Activated CD4-positive, CD25-positive, alpha-beta regulatory T cell treated with anti-CD3 and anti-CD28 coated beads, Interleukin-2, amount 50 U/mL, for 72 hours (primary cell): ENCODE data around the gene PPP1R8.
"Not testable (repeated sequence)": the region's sequence is repeated elsewhere in the genome, so short reads cannot be mapped to it uniquely, and the experiment has no call there.

Experiments
- DNase-seq: peaks from one replicate; pipeline ENCODE4 v3.0.0; 2021

The PPP1R8 gene

GRCh38 chr1:27830621-27831440, at the start of gene PPP1R8:
Gene PPP1R8, plus strand, starts transcription at chr1:27830782. Its CDS starts 54 bp downstream, at chr1:27830836.
- DNase-seq = peak; percentile 84

GRCh38 chr1:27782950-27783349, 47.6 kb upstream of the PPP1R8 start:
- DNase-seq = no peak

- DNase-seq = no peak
Observed at GRCh38 chr1:27784700-27785099, 45.9 kb upstream of the PPP1R8 start.

- no peak for DNase-seq
Observed at GRCh38 chr1:27785781-27786455, 44.7 kb upstream of the PPP1R8 start.

- DNase-seq = no peak
Observed at GRCh38 chr1:27787895-27788294, 42.7 kb upstream of the PPP1R8 start.

GRCh38 chr1:27789540-27790041, 41.0 kb upstream of the PPP1R8 start:
- no peak for DNase-seq

GRCh38 chr1:27790270-27790669, 40.3 kb upstream of the PPP1R8 start:
- DNase-seq = not testable (repeated sequence)

- DNase-seq = no peak
Observed at GRCh38 chr1:27795601-27796000, 35.0 kb upstream of the PPP1R8 start.

- no peak for DNase-seq
Observed at GRCh38 chr1:27804791-27805190, 25.8 kb upstream of the PPP1R8 start.

GRCh38 chr1:27806758-27807157, 23.8 kb upstream of the PPP1R8 start:
- DNase-seq = no peak

- DNase-seq = no peak
Observed at GRCh38 chr1:27807385-27807784, 23.2 kb upstream of the PPP1R8 start.

GRCh38 chr1:27808131-27808530, 22.5 kb upstream of the PPP1R8 start:
- not testable (repeated sequence) for DNase-seq

GRCh38 chr1:27809883-27810282, 20.7 kb upstream of the PPP1R8 start:
- DNase-seq = no peak

GRCh38 chr1:27811741-27812500, 18.7 kb upstream of the PPP1R8 start:
- no peak for DNase-seq

GRCh38 chr1:27816921-27817630, 13.5 kb upstream of the PPP1R8 start:
- DNase-seq = no peak

GRCh38 chr1:27821761-27822315, 8.7 kb upstream of the PPP1R8 start:
- DNase-seq = no peak

- no peak for DNase-seq
Observed at GRCh38 chr1:27823784-27824183, 6.8 kb upstream of the PPP1R8 start.

GRCh38 chr1:27824411-27824810, 6.2 kb upstream of the PPP1R8 start:
- no peak for DNase-seq

GRCh38 chr1:27829339-27829960, 1.1 kb upstream of the PPP1R8 start:
- not testable (repeated sequence) for DNase-seq

- DNase-seq = no peak
Observed at GRCh38 chr1:27831568-27832410, 1.2 kb downstream of the PPP1R8 start.

- no peak for DNase-seq
Observed at GRCh38 chr1:27832762-27833161, 2.2 kb downstream of the PPP1R8 start.
